ENCODE data around the gene MPP7. TPM values are rescaled to one million over a fixed set of nuclear protein-coding genes. Genes with fewer than 3 reads are reported as not detected.

The MPP7 gene
- 1.5 and 2.2 TPM in 2 replicates for total RNA-seq

DNA sequence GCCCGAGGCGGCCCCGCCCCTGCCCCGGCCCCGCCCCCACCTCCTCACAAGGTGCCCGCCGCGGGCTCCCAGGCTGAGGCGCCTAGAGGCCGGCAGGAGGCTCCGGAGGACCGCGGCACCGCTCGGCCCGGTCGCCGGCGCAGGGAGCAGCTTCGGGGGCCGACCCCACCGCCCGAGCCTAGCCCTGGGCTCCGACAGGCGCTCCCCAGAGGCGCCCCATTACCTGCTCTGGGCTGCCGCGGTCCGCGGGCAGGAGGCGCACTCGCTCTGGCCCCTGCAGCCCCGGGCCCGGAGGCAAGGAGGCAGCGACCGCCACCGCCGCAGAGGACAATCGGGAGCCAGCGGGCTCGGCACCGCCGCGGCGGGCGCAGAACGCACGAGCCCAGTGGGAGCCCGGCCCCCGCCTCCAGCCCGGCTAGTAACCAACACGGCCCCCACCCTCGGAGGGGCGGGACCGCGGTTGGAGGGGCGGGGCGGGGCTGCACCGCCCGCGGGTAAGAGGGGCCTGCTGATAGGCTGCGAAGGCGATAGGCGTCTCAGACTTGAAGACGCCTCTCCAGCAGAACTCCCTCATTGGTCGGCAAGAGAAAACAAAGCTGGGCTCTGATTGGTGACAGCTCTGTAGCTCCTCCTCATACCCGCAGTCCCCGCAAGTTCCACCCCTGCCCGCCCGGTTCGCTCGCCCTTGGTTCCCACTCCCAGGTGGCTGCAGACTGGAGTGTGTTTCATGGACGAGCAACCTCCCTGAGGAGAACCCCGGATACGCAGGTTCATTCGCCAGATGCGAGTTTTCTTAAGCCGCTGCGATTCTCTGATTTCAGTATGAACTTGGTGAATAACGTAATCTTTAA, at the start of gene MPP7:
Gene MPP7 (minus strand): TSS at position 427 of the 851 bp plus-strand sequence. CDS start 64,460 bp downstream, outside the sequence.
- H2AFZ ChIP-seq (ENCODE audit: low read length): peak within 1 kb of the TSS; percentile 95
- no peak within 1 kb of the TSS for H3K27ac ChIP-seq (ENCODE audit: low read depth, low read length)
- no peaks in the 10 kb centered on the region for H3K9me3 ChIP-seq (ENCODE audit: low read depth, low read length)
- TF ChIP-seq, protein P1, sequence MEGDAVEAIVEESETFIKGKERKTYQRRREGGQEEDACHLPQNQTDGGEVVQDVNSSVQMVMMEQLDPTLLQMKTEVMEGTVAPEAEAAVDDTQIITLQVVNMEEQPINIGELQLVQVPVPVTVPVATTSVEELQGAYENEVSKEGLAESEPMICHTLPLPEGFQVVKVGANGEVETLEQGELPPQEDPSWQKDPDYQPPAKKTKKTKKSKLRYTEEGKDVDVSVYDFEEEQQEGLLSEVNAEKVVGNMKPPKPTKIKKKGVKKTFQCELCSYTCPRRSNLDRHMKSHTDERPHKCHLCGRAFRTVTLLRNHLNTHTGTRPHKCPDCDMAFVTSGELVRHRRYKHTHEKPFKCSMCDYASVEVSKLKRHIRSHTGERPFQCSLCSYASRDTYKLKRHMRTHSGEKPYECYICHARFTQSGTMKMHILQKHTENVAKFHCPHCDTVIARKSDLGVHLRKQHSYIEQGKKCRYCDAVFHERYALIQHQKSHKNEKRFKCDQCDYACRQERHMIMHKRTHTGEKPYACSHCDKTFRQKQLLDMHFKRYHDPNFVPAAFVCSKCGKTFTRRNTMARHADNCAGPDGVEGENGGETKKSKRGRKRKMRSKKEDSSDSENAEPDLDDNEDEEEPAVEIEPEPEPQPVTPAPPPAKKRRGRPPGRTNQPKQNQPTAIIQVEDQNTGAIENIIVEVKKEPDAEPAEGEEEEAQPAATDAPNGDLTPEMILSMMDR (IDR thresholded peaks at IDR 0.05; ENCODE audit: extremely low read depth, low read depth, low read length): peak; percentile 6
- no peaks in the 10 kb centered on the region for H4K20me1 ChIP-seq (ENCODE audit: insufficient read depth, low read length)
- H3K36me3 ChIP-seq (ENCODE audit: insufficient read depth, low read length): no peaks in the 10 kb centered on the region
- H3K27me3 ChIP-seq (ENCODE audit: insufficient read depth, low read length): peaks cover 56% of the 10 kb centered on the region
- no peaks in the 10 kb centered on the region for H3K4me1 ChIP-seq (ENCODE audit: insufficient read depth, low read length)
- peak; percentile 98 for DNase-seq (ENCODE audit: insufficient read length, low spot score, missing footprints)
- no peaks in the 10 kb centered on the region for H3K79me2 ChIP-seq (ENCODE audit: insufficient read depth, low read length)
- peak within 1 kb of the TSS; percentile 83 for H3K4me3 ChIP-seq (ENCODE audit: insufficient read depth, low read length)
- peak within 1 kb of the TSS; percentile 97 for H3K4me2 ChIP-seq (ENCODE audit: insufficient read depth, low read length)

- Histone ChIP-seq H3K27me3 (ENCODE audit: insufficient read depth, low read length) (peaks cover 8% of the 10 kb centered on the region), H3K27ac (ENCODE audit: low read depth, low read length) (no peak overlapping the region), H2AFZ (ENCODE audit: low read length) (no peak overlapping the region), H3K36me3 (ENCODE audit: insufficient read depth, low read length) (no peaks in the 10 kb centered on the region), H3K4me1 (ENCODE audit: insufficient read depth, low read length) (no peaks in the 10 kb centered on the region), H3K79me2 (ENCODE audit: insufficient read depth, low read length) (no peaks in the 10 kb centered on the region), H3K9me3 (ENCODE audit: low read depth, low read length) (peaks cover 3% of the 10 kb centered on the region), H3K4me3 (ENCODE audit: insufficient read depth, low read length) (no peak overlapping the region), H3K4me2 (ENCODE audit: insufficient read depth, low read length) (no peak overlapping the region), H4K20me1 (ENCODE audit: insufficient read depth, low read length) (no peaks in the 10 kb centered on the region)
- DNase-seq (ENCODE audit: insufficient read length, low spot score, missing footprints): no peak
- TF ChIP-seq, protein P1 (IDR thresholded peaks at IDR 0.05; ENCODE audit: extremely low read depth, low read depth, low read length): no peak
Observed at GRCh38 chr10:28349892-28350291, 47.0 kb upstream of the MPP7 start.

- Histone ChIP-seq H3K36me3 (ENCODE audit: insufficient read depth, low read length) (no peaks in the 10 kb centered on the region), H2AFZ (ENCODE audit: low read length) (no peak overlapping the region), H3K4me2 (ENCODE audit: insufficient read depth, low read length) (no peak overlapping the region), H3K4me3 (ENCODE audit: insufficient read depth, low read length) (no peak overlapping the region), H3K27me3 (ENCODE audit: insufficient read depth, low read length) (peaks cover 11% of the 10 kb centered on the region), H3K9me3 (ENCODE audit: low read depth, low read length) (peaks cover 3% of the 10 kb centered on the region), H4K20me1 (ENCODE audit: insufficient read depth, low read length) (no peaks in the 10 kb centered on the region), H3K79me2 (ENCODE audit: insufficient read depth, low read length) (no peaks in the 10 kb centered on the region), H3K4me1 (ENCODE audit: insufficient read depth, low read length) (no peaks in the 10 kb centered on the region), H3K27ac (ENCODE audit: low read depth, low read length) (no peak overlapping the region)
- DNase-seq (ENCODE audit: insufficient read length, low spot score, missing footprints): no peak
- TF ChIP-seq, protein P1 (IDR thresholded peaks at IDR 0.05; ENCODE audit: extremely low read depth, low read depth, low read length): no peak
Observed at GRCh38 chr10:28343987-28344895, 41.4 kb upstream of the MPP7 start.
